ENCODE results near the gene IRF2BP2.

IRF2BP2 gene

DNA sequence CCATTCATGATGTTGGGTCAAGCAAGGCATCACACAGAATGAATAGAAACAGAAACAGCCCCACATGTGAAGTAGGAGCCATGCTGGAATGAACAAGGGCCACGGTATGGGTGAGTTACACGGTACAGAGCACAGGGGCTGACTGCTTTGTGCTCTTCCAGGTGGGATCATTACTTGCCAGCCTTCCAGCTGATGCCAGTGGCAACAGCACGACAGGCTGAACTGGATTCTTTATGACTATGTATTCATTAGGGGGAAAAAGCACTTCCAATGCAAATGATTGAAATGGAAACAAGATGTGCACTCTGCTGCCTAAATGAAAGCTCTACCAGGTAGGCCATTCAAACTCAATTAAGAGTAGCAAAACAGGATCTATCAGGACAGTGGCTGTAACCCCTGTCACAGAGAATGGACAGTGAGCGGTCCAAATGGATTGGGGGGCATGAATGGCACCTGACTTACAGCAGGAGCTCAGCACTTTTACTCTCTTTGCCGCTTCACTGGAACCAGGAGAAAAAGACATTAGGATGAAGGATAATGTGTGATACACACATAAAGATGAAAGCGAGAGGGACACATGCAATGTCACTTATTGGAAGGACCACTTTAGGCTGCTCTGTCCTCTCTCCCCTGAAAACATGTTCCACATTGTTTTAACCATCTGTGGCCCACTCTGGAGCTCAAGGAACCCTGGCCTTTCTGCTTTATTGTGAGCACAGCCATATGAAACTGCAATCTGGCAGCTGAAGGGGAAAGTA lies 23.4 kb upstream of the IRF2BP2 start:
- DNase-seq = no peak

GRCh38 chr1:234632225-234632624 lies 22.2 kb upstream of the IRF2BP2 start:
- no peak for DNase-seq

DNA sequence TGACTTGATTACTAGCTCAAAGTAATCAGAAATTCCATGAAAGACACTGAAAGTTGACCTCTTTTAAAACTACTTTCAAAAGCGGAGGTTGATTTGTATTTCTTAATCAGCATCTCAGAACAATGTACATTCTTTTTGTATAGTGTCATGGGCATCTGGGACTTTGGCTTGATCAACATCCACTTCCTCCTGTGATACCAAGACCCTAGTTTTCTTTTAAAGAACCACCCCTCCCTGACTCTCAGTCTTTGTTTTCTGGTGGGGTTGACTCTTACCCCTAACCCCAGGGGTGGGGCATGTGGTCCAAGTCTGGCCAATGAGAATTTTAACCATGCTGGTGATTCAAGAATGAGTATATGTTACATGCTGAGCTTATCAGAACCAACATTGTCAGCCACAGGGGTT lies 21.7 kb upstream of the IRF2BP2 start:
- no peak for DNase-seq

DNA sequence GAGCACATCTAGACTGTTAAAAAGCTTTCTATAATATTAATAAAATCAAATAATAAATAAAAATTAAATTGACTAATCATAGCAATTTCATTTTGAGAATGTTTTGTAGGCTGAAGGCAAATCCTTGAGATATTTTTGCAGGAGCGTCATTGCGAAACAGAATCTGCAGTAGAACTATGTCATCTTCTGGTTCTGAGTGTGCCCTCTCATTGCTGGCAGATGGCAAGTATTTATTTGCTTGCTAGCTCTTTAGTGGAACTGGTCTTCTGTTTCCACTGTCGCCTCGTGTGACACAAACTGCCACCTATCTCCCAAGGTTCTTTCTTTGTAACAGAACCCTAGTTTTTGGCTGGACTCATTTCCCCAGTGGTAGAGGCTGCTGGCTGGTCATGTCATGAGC lies 19.0 kb upstream of the IRF2BP2 start:
- DNase-seq = no peak

- no peak for DNase-seq
Measured at GRCh38 chr1:234628089-234628488, 18.1 kb upstream of the IRF2BP2 start.

GRCh38 chr1:234627009-234627950 lies 17.3 kb upstream of the IRF2BP2 start:
- DNase-seq = no peak

GRCh38 chr1:234626391-234626790 lies 16.4 kb upstream of the IRF2BP2 start:
- DNase-seq = no peak

- DNase-seq = no peak
Measured at GRCh38 chr1:234624724-234625117, 14.7 kb upstream of the IRF2BP2 start.

DNA sequence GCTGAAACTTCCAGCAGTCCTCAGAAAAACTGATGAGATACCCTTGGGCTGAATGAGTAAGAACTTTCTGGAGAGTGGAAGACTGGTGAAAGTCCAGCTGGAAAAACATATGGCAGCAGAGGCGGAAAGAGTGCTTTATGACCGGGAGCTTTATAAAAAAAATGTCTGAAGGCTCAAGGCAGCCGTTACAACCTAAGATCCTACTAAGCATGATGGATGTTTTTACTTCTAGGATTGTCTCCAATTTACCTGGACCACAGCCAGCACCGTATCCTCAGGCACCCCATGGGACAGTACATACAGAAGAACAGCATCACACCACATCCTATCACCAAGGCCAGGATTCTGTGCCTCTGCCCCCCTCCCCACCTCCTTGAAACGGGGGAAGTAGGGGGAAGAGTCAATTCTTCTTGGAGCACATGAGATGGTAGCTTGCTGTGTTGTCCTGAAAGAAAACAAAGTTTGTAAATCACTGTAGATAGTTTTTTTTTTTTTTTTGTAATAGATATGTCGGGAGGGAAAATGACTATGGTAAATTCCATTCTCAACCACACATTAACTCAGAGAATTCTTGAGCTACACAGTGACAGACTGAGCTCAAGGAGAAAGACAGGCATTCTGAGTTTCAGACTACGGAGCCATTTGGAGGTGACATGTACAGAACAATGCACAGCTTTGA lies 11.8 kb upstream of the IRF2BP2 start:
- no peak for DNase-seq

DNA sequence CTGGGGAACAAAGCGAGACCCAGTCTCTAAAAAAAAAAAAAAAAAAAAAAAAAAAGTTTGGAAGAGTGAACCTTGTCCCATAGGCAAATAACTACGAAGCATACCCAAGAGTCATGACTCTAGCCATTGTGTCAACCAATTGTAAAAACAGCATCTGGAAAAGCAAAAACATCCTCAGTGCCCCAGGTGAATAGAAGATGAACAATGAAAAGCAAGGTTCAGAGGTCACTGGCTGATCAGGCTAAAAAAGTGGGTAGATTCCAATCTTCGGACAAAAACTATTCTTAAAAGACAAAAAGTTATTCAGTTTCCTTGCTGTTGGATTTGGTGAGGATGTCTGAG lies 11.1 kb upstream of the IRF2BP2 start:
- no peak for DNase-seq

- no peak for DNase-seq
Measured at GRCh38 chr1:234620272-234621126, 10.5 kb upstream of the IRF2BP2 start.

DNA sequence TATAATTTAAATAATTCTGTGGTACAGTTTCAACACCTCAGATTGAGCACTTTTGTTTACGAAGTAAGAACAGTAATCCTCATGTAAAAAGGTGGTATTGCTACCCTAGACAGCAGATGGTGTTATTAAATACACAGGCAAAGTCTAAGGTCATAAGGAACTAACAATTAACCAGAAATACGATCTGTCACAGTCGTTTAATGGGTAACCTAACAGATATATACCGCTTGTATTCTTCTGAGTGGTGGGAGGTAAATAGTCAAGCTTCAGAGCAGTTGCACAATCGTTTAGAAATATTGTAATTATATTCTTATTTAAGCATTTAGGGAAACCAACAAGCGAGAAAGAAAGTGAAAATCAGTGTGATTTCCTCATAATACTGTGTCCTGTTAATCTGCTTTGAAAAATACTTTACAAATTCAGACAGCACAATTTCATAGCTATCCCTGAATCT lies 9.8 kb upstream of the IRF2BP2 start:
- DNase-seq = peak; percentile 78

- DNase-seq = no peak
Measured at GRCh38 chr1:234619071-234619480, 9.1 kb upstream of the IRF2BP2 start.

- no peak for DNase-seq
Measured at GRCh38 chr1:234618737-234619049, 8.7 kb upstream of the IRF2BP2 start.

DNA sequence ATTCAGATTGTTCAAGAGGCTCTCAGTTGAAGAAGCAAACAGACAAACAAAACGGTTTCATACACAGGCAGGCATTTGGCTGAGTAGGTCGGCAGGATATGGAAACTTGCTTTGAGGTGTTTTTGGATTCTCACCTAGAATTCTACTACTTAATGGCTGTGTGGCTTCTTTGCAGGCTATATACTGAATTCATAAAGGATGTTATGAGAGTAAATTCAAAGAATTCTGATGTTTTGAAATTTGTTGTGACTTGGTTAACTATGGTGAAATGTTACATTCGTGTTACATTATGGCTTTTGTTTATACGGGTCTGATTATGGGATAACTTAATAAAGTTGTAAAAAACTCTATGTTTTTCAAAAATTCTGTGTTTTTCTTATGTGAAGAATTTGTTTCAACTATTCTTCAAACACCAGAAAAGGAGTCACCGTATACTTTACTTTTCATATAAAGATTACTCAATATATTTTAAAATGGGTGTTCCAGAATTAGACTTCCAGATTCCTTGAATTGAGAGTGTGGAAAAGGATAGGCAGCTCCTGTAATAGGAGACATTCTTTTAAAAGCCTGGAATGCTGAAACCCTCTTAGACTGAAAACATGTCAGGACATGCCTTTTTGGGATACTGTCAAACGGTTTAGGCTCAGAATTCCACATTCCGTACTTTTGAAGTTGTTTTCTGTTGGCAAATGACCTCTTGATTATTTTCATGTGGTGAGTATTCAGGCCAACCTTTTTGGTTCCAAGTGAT lies 8.2 kb upstream of the IRF2BP2 start:
- no peak for DNase-seq

- no peak for DNase-seq
Measured at GRCh38 chr1:234617131-234617985, 7.4 kb upstream of the IRF2BP2 start.

- DNase-seq = no peak
Measured at GRCh38 chr1:234616644-234617043, 6.7 kb upstream of the IRF2BP2 start.

DNA sequence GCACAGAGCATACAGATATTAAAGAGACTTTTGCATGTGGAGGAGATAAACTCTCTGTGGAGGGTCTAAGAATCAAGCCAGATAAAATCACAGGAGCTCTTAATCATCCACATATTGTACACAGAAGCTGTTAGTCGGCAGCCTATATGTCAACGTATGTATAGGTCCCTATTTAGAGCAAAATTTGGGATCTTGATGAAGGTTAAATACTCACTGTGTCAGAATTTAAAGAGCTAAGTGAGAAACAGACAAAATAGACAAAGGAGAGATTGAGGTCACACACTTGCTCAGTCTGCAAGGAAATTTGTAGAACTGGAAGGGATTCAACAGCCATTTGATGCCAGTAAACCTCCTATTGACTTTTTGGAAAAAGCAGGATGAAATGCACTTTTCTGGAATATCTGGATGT lies 4.1 kb upstream of the IRF2BP2 start:
- DNase-seq = no peak

GRCh38 chr1:234613128-234613875 lies 3.3 kb upstream of the IRF2BP2 start:
- DNase-seq = no peak

Data from NCI-H748 treated with DMSO at 0.1 percent for 48 hours (cell line).